ENCODE measurements around the gene AKAP17A.
"Not testable (repeated sequence)": the region's sequence is repeated elsewhere in the genome, so short reads cannot be mapped to it uniquely, and the experiment has no call there.

The AKAP17A gene

DNA sequence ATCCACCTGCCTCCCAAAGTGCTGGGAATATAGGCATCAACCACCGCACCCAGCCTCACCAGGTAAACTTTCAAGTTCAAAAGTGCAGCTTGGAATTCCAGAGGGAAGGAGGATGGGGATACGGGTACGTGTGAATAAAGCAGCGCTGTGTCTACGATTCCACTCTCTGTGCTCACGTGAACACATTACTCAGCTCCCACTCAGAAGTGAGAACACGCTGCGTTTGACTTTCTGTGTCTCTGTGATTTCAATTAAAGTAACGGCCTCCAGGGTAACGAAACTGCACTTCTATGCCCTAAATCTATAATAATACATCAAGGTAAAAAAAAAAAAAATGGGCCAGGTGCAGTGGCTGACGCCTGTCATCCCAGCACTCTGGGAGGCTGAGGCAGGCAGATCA is 15.1 kb downstream of the AKAP17A start:
- no peak for DNase-seq

DNA sequence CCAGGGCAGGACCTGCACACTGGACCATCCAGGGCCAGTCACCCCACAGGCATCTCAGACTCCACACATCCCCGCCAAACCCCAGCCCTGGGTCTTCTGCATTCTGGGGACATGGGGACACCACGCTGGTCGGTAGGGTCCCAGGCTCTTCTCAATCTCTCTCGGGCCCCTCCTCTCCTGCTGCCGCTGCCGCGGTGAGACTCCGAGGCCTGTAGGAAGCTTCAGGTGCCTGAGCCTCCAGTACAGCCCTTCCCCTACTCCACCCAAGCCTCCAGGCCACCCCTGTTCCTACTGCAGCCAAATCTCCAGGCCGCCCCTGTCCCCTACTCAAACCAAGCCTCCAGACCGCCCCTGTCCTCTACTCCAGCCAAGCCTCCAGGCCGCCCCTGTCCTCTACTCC is 17.9 kb downstream of the AKAP17A start:
- no peak for DNase-seq

DNA sequence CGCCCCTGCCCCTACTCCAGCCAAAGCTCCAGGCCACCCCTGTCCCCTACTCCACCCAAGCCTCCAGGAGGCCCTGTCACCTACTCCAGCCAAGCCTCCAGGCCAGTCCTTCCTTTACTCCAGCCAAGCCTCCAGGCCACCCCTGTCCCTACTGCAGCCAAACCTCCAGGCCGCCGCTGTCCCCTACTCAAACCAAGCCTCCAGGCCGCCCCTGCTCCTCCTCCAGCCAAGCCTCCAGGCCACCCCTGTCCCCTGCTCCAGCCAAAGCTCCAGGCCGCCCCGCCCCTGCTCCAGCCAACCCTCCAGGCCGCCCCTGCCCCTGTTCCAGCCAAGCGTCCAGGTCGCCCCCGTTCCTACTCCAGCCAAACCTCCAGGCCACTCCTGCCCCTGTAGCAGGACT is 18.4 kb downstream of the AKAP17A start:
- DNase-seq = no peak

DNA sequence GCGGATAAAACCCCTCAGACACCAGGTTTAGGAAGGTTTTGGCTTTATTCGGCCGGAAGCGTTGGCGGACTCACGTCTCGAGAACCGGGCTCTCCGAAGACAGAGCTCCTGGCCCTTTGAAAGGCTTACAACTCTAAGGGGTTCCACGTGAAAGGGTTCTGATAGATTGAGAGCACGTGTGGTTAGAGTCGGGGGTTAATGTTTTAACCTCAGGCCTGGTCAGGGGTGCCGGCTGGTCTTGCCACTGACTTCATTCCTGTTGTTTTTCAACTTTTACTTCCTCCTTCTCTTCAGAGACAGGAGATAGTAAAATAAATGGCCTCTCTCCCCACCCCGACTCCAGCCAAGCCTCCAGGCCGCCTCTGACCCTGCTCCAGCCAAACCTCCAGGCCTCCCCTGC is 18.8 kb downstream of the AKAP17A start:
- DNase-seq = no peak

DNA sequence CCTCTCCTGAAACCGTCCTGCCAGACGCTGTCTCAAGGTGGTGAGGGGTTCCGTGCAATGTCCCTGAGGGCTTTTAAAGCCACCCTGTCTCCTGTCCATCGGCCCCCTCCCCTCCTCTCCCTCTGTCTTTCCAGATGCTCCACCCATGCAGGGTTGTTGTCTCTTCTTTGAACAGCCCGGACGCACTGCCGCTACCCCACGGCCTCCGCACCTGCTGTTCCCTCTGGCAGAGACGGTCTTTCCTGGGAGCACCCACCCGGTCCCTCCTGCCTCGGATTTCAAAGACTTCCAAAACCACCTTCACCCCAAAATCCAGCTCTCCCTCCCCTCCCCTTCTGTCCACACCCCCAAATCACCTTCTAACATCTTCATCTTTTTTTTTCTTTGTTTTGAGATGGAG is 19.3 kb downstream of the AKAP17A start:
- no peak for DNase-seq

DNA sequence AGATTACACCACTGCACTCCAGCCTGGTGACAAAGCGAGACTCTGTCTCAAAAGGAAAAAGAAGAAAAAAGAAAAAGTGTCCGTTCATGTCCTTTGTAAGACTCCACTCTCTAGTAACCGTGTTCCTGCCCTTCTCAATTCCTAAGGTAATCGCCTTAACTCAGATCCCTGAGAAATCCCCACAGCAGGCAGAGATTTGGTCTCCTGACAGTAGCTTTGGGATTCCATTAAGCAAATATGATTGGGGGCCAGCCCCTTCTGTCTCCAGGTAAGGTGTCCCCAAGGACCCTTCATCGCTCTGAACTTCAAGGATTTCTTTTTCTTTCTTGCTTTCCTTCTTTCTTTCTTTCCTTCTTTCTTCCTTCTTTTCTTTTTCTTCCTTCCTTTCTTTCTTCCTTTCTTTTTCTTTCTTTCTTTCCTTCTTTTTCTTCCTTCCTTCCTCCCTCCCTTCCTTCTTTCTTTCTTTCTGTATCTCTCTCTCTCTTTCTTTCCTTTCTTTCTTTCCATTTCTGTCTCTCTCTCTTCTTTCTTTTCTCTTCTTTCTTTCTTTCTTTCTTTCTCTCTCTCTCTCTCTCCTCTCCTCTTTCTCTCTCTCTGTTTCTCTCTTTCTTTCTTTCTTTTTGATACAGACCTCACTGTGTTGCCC is 21.4 kb downstream of the AKAP17A start:
- no peak for DNase-seq

DNA sequence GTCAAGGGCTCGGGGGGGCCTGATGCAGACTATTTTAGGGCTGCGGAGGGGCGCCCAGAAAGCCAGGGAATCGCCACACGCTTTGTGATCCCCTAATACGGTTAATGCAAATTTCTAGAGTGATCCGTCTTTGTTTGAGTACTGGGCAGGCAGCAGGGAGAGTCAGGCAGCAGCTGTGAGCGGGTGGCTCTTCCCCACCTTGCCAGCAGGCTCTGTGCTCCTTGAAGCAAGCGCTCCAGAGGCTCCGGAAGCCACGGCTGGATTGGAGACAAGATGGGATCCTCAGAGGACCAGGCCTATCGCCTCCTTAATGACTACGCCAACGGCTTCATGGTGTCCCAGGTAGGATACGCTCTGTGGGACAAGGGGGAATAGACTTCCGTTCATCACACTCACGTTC is 23.5 kb downstream of the AKAP17A start, which contains the start of gene ASMT:
ASMT (plus strand) TSS at position 133 of the 400 bp plus-strand sequence; CDS start at position 274, 141 bp downstream.
- no peak for DNase-seq

DNA sequence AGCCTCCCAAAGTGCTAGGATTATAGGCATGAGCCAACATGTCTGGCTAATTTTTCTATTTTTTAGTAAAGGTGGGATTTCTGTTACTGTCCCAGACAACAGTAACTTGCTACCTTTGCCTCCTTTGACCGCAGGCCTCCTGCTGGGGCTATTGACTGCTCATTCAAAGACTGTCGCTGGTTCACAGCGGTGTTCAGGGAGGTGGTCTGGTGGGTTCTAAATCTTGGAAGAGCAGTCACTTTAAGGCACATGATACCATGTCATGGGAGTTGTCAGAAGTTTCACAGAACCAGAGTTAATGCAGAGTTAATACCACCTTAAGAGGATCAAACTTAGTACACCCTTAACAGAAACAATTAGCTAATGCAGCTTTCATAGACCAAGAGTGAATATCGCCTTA is 27.3 kb downstream of the AKAP17A start:
- DNase-seq = no peak

DNA sequence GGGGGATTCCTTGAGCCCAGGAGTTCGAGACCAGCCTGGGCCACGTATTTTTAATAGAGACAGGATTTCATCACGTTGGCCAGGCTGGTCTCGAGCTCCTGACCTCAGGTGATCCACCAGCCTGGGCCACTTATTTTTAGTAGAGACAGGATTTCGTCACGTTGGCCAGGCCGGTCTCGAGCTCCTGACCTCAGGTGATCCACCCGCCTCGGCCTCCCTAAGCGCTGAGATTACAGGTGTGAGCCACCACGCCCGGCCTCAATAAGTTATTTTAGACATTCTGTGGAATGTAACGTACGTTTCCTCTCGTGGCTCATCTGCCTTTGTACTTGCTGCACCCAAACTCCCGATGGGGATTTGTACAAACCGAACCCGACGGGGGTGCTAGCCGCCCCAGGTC is 32.3 kb downstream of the AKAP17A start:
- no peak for DNase-seq

DNA sequence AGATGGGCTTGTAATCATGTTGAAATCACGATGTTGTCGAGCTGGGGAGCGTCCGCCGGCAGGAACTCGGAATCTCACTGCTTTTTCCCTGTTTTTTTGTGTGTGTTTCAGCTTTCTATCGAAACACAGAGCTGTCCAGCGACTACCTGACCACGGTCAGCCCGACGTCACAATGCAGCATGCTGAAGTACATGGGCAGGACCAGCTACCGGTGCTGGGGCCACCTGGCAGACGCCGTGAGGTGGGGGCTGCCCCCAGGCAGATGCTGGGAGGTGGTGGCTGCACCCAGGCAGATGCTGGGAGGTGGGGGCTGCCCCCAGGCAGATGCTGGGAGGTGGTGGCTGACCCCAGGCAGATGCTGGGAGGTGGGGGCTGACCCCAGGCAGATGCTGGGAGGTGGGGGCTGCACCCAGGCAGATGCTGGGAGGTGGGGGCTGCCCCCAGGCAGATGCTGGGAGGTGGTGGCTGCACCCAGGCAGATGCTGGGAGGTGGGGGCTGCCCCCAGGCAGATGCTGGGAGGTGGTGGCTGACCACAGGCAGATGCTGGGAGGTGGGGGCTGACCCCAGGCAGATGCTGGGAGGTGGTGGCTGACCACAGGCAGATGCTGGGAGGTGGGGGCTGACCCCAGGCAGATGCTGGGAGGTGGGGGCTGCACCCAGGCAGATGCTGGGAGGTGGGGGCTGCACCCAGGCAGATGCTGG is 32.9 kb downstream of the AKAP17A start:
- DNase-seq = not testable (repeated sequence)

DNA sequence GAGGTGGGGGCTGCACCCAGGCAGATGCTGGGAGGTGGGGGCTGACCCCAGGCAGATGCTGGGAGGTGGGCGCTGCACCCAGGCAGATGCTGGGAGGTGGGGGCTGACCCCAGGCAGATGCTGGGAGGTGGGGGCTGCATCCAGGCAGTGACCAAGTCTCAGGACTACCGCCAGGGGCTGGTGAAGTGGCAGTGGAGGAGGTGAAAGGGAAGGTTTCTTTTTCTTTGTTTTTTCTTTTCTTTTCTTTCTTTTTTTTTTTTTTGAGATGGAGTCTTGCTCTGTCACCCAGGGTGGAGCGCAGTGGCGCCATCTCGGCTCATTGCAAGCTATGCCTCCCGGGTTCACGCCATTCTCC is 33.4 kb downstream of the AKAP17A start:
- not testable (repeated sequence) for DNase-seq

DNA sequence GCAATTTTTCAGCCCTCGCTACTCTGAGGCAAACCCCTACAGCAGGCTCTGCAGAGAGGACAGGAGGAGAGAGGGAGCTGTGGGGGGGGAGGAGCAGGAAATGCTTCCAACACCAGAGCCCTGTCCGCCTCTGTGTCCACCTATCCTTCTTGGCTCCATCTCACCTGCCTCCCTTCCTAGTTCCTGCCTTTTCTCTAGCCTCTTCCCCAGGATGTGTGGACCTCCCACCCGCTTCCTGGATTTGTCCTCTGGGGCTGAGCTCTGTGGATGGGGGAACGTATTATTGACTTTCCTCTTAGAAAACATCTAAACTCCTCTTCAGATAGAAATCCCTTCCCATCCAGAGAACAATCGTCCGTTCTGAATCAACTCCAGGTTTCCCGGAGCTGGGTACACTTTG is 37.8 kb downstream of the AKAP17A start:
- DNase-seq = no peak

DNA sequence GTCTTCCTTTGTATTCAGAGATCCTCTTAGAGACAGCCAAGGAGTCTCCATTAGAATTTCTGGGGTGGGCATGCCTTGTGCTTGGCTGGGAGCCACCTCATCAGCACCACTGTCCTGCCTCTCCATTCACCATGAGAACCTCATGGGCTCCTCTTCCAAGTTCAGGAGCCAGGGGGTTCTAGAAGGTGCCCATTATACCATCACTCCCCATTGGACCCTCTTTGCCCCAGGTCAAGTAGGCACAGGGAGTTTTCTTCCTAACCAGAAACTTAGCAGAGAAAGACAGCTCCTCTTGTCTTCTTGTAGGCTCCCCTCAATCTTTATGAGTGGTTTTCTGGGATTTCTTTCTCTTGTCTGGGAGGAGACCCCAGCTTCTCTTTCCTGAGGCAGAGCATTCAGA is 54.6 kb downstream of the AKAP17A start:
- DNase-seq = no peak

DNA sequence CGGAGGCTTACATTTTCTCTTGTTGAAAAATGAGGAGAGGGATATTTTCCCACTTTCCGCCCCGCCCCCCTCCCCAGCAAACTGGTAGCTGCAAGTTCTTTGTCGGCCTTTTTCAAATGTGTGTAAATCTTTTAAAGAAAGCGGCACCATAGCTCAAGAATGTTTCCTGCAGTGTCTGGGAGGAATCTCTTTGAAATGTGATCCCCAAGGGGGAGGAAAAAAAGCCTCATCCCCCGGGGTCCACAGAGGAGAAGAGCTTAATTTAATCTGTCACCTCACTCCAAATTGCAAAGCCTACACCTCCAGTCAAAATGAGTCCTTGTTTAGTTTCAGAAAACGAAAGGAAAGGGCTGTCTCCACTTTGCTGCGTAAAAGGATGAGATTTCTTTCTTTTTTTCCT is 58.2 kb downstream of the AKAP17A start:
- DNase-seq = no peak
